Effector memory CD4-positive, alpha-beta T cell (primary cell): ENCODE data around the gene FAP.

Experiments used
- DNase-seq, 3 donors: peaks; one replicate each; pipeline ENCODE4 v3.0.0-alpha.2; 2020
- H3K27ac ChIP-seq: 2 replicates; pipeline ENCODE4 v1.7.0; 2013; ENCODE audit warnings: mild to moderate bottlenecking, low read length, moderate library complexity; ENCODE audit not compliant: insufficient read depth, poor library complexity, severe bottlenecking
- H3K27me3 ChIP-seq: replicated peaks from 2 replicates; pipeline ENCODE4 v1.7.0; 2013; ENCODE audit warnings: mild to moderate bottlenecking, low read length; ENCODE audit not compliant: insufficient read depth, control insufficient read depth, poor library complexity, severe bottlenecking
- H3K36me3 ChIP-seq: 2 replicates; pipeline ENCODE4 v1.7.0; 2013; ENCODE audit warnings: mild to moderate bottlenecking, low read length, moderate library complexity; ENCODE audit not compliant: control insufficient read depth, insufficient read depth
- H3K4me1 ChIP-seq: 2 replicates; pipeline ENCODE4 v1.7.0; 2013; ENCODE audit warnings: low read length, mild to moderate bottlenecking; ENCODE audit not compliant: control insufficient read depth, insufficient read depth, poor library complexity, severe bottlenecking
- H3K4me3 ChIP-seq: 2 replicates; pipeline ENCODE4 v1.7.0; 2013; ENCODE audit warnings: low read length, low read depth, mild to moderate bottlenecking; ENCODE audit not compliant: insufficient read depth, poor library complexity, severe bottlenecking
- H3K9me3 ChIP-seq: 2 replicates; pipeline ENCODE4 v1.7.0; 2013; ENCODE audit warnings: mild to moderate bottlenecking, low read length, moderate library complexity; ENCODE audit not compliant: control insufficient read depth

The FAP gene

DNA sequence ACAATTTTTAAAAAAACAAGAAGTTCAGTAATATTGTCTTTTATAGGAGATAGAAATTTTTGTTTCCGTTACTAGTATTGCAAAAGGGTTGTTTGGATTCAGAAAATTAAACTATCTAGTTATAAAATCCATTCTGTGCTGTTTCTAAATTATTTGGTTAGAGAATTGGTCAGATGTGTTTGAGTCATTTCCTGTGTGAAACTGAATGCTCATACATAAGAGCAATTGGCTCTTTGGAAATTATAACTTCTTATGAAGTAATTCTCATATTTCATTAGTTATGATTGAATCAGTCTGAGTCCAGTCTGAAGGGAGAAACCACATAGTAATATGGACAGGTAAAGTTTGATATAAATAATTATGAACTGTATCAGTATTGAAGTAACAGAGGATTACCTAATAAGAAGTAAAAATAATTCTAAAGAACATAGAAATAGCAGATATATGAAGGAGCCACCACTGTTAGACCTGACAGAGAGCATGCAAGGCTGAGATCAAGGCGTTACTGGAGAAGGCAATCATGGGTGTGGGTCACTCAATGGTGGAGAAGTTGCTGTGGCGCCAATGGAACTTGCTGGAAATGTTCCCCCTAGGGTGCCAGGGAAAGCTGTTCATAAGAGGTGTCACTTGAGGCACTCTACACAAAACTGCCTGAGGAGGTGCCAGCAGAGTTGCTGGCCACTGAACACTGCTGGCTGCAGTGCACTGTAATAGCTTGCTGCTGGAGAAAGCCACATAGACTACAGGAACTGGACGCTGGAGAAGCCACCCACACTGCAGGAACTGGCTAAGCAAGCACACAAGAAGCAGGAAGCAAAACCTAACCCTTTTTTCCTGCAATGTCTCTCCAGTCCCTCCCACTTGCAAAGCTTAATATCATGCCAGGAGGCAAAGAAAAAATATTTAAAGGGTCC lies 18.0 kb upstream of the FAP start:
- Histone ChIP-seq H3K36me3 (peaks cover 4% of the 10 kb centered on the region), H3K4me3 (no peak overlapping the region), H3K27me3 (no peaks in the 10 kb centered on the region), H3K27ac (no peak overlapping the region), H3K9me3 (no peaks in the 10 kb centered on the region), H3K4me1 (peaks cover 4% of the 10 kb centered on the region)
- DNase-seq, result no peak

DNA sequence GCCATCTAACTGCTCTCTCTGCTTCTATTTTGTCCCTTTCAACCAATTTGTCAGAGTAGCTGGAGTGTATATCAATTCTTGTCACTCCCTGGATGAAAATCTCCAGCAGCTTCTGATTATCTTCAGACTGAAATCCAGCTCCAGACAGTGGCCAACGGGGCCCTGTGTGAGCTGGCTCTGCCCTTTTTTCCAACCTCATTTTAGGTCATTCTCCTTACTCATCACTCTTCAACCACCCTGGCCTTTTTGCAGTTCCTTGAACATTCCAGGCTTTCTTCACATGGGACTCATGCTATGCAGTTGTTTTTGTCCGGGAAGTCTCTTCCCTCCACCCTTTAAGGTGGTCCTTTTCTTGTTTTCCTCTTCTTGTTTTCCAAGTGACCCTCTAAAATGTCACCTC lies 15.4 kb upstream of the FAP start:
- DNase-seq, result no peak
- Histone ChIP-seq H3K4me1 (peaks cover 4% of the 10 kb centered on the region), H3K9me3 (no peaks in the 10 kb centered on the region), H3K27ac (no peak overlapping the region), H3K4me3 (no peak overlapping the region), H3K27me3 (no peaks in the 10 kb centered on the region), H3K36me3 (no peaks in the 10 kb centered on the region)

DNA sequence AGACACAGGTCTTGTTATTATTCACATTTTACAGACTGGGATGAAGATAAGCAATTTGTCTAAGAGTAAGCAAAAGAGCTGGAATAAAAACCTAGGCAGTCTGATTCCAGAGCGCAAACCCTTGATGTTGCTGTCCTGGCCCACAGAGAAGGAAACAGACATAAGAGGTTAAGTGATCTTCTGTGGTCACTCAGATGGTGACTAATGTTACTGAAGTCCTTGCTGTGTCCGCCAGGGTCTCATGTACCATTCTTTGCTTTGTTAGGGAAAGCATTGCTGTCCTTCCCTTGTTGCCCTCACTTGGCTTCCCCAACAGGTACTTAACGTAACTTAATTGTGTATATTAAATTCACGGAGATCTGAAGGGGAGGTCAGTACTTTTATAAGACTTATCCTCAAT lies 14.9 kb upstream of the FAP start:
- no peak overlapping the region for H3K27ac ChIP-seq
- H3K27me3 ChIP-seq, result no peaks in the 10 kb centered on the region
- H3K9me3 ChIP-seq, result no peaks in the 10 kb centered on the region
- no peak for DNase-seq
- H3K4me1 ChIP-seq, result peaks cover 4% of the 10 kb centered on the region
- H3K36me3 ChIP-seq, result no peaks in the 10 kb centered on the region
- no peak overlapping the region for H3K4me3 ChIP-seq

DNA sequence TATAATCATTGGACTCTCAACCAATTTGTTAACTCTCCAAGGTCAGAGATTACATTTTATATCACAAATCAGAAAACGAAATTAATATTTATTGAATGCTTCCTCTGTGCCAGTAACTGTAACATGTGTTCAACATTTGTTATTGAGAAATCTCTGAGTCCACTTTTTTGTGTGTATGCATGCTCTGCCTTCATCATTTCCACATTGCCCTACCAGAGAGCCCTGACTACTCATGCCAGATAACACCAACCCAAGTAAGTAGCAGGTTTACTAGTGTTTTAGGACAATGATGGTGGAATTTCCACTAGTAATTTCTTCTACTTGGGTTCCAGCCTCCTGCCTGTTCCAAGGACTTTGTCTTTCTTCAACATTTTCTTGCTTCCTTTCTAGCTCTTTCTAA lies 14.2 kb upstream of the FAP start:
- DNase-seq, result no peak
- H3K27me3 ChIP-seq, result no peaks in the 10 kb centered on the region
- H3K9me3 ChIP-seq, result no peaks in the 10 kb centered on the region
- peaks cover 4% of the 10 kb centered on the region for H3K4me1 ChIP-seq
- H3K4me3 ChIP-seq, result no peak overlapping the region
- no peak overlapping the region for H3K27ac ChIP-seq
- H3K36me3 ChIP-seq, result no peaks in the 10 kb centered on the region

DNA sequence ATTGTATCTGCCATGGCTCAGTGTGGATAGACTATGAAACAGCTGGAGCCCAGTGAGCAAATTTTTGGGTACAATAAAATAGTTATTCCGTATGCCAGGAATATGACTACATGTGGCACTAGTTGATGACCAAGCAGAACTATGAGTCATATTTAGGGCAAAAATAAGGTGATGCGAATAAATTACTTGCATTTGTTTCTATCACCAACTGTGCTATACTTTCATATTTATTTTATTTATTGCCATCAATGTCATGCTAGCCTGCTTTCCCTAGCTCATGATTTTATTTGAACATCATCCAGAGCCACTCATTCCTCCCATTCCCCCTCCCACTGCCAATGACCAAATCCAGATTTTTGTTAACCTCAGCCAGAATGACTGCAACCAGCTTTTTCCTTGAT lies 13.3 kb upstream of the FAP start:
- Histone ChIP-seq H3K27ac (no peak overlapping the region), H3K27me3 (no peaks in the 10 kb centered on the region), H3K4me3 (no peak overlapping the region), H3K9me3 (no peaks in the 10 kb centered on the region), H3K36me3 (no peaks in the 10 kb centered on the region), H3K4me1 (peaks cover 3% of the 10 kb centered on the region)
- DNase-seq, result no peak

DNA sequence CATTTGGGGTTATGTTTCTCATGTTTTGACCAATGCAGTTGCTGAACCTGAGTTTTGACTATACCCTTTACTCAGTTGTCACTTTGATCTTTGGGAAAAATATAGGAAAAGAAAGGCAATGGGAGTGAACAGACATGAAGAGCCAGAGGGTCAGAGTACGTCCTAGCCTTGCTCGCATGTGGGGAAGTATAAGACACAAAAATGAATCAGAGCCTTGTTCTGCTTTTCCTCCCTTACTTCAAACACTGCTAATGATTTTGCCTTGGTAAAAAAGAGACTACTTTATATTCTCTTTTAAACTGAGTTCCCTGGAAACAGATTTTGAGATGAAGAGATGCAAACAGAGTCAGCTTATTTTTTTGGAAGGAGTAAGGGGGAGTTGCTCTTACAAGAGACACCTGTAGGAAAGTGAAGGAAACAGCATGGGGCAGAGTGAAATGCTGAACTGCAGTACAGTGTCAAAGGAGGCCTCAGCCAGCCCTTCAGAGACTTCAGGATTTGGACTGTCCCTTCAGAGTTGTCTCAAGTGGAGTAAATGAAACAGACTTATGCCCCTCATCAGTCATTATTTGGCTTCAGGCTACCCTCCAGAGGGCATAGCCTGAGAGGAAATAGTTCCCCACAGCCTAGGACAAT lies 11.1 kb upstream of the FAP start:
- H3K4me3 ChIP-seq, result no peak overlapping the region
- H3K9me3 ChIP-seq, result no peaks in the 10 kb centered on the region
- DNase-seq, result no peak
- no peak overlapping the region for H3K27ac ChIP-seq
- H3K36me3 ChIP-seq, result no peaks in the 10 kb centered on the region
- no peaks in the 10 kb centered on the region for H3K27me3 ChIP-seq
- H3K4me1 ChIP-seq, result no peaks in the 10 kb centered on the region

DNA sequence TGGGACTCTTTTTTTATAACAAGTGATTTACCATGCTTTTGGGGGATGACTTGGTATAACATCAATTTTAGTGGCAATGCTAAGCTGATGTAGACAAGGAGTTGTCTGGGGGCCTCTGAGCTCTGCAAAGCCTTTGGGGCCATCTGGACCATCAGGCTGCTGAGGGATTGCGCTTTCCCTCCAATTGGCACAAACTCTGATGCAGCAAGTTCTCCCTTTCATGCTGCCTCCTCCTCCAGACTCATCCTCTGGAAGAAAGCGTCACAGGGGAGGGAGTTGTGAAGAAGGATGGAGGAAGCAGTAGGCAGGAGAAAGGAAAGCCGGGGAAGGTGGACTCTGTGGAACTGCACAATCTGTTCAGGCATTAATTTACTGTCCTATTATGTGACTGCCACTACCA lies 10.2 kb upstream of the FAP start:
- H3K9me3 ChIP-seq, result no peaks in the 10 kb centered on the region
- no peaks in the 10 kb centered on the region for H3K4me1 ChIP-seq
- no peaks in the 10 kb centered on the region for H3K27me3 ChIP-seq
- DNase-seq, result no peak
- no peak overlapping the region for H3K27ac ChIP-seq
- H3K36me3 ChIP-seq, result no peaks in the 10 kb centered on the region
- H3K4me3 ChIP-seq, result no peak overlapping the region

DNA sequence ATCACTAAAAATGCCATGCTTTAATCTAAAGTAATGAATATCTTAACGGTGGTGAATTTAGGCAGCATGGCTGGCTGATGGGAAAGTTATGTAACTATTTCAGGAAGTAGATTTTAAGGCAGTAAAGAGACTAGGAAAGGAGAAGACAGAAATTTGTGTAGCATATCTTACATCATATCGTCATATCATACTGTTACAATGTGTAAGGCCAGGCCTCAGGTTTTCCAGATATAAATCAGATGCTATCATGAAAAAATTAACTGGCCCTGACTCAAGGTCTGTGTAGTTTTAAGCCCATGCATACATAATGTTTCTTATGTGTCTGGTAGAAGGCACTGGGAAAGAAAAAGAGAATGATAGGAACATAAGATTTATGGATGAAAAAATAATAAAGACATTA lies 8.9 kb upstream of the FAP start:
- Histone ChIP-seq H3K27ac (no peak overlapping the region), H3K4me3 (no peak overlapping the region), H3K27me3 (no peaks in the 10 kb centered on the region), H3K9me3 (no peaks in the 10 kb centered on the region), H3K4me1 (no peaks in the 10 kb centered on the region), H3K36me3 (no peaks in the 10 kb centered on the region)
- no peak for DNase-seq

DNA sequence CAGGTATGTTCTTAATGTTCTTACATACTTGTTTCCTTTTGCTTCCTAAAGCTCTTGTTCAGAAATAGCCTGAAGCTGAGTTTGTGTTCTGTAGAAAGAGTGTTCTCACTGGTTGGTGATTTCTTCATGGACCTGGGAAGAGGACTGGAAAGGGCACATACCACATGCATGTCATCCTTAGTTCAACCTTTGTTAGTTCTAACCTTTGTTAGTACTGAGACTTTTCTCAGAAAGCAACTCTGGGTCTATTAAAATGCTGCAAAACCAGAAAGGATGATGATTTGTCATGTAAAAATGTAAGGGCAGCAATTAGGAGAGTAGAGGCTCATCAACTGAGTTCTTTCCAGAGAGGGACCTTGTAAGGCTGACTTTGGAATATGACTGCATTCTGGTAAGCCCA lies 2.5 kb upstream of the FAP start:
- no peak for DNase-seq
- Histone ChIP-seq H3K27ac (no peak overlapping the region), H3K4me3 (no peak overlapping the region), H3K9me3 (no peaks in the 10 kb centered on the region), H3K4me1 (no peaks in the 10 kb centered on the region), H3K27me3 (no peaks in the 10 kb centered on the region), H3K36me3 (no peaks in the 10 kb centered on the region)

DNA sequence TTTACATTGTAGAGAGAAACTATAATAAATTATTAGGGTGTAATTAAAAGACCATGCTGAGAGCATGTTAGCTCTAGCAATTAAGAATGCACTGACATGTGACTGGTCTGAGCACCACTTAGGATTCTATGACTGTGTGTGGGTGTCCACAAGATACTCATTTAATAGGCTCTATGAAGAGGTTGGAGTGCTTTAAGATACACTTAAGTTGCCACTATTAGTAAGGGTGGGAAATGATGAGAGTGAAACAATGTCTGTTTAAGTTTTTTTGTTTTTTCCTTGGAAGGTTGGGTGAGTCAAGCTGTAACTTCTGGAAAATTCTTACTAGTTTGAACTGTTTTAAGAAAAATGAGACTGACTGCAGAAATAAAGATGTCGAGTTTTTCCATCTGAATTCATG lies 1.8 kb upstream of the FAP start:
- no peak for DNase-seq
- no peaks in the 10 kb centered on the region for H3K36me3 ChIP-seq
- no peaks in the 10 kb centered on the region for H3K4me1 ChIP-seq
- H3K9me3 ChIP-seq, result no peaks in the 10 kb centered on the region
- no peak overlapping the region for H3K4me3 ChIP-seq
- H3K27ac ChIP-seq, result no peak overlapping the region
- H3K27me3 ChIP-seq, result no peaks in the 10 kb centered on the region
